Measurements from ENCODE around the gene SUMO2.
A peak's percentile ranks its signal among the peaks of the same experiment; 100 is the strongest.
"Not testable (repeated sequence)": the region's sequence is repeated elsewhere in the genome, so short reads cannot be mapped to it uniquely, and the experiment has no call there.

The SUMO2 gene

GRCh38 chr17:75163074-75163473, 19.7 kb downstream of the SUMO2 start:
- DNase-seq (ENCODE audit: extremely low read depth, insufficient read length) = no peak
- Histone ChIP-seq H3K27me3 (replicated peaks; ENCODE audit: control insufficient read depth, insufficient read depth, low read length) (no peaks in the 10 kb centered on the region), H3K4me3 (replicated peaks; ENCODE audit: low read depth, low read length) (no peak overlapping the region), H3K36me3 (ENCODE audit: control insufficient read depth, insufficient read depth, low read length) (no peaks in the 10 kb centered on the region; the same call in 1 of the 2 replicates)
- TF ChIP-seq CTCF (IDR thresholded peaks at IDR 0.05; ENCODE audit: insufficient read depth, low read length, poor library complexity, severe bottlenecking) = no peak

GRCh38 chr17:75160211-75160610, 22.5 kb downstream of the SUMO2 start:
- H3K36me3 ChIP-seq (ENCODE audit: control insufficient read depth, insufficient read depth, low read length) = no peaks in the 10 kb centered on the region; the same call in 1 of the 2 replicates
- no peak for DNase-seq (ENCODE audit: extremely low read depth, insufficient read length)
- H3K4me3 ChIP-seq (replicated peaks; ENCODE audit: low read depth, low read length) = no peak overlapping the region
- no peaks in the 10 kb centered on the region for H3K27me3 ChIP-seq (replicated peaks; ENCODE audit: control insufficient read depth, insufficient read depth, low read length)
- TF ChIP-seq CTCF (IDR thresholded peaks at IDR 0.05; ENCODE audit: insufficient read depth, low read length, poor library complexity, severe bottlenecking) = no peak

- no peak for TF ChIP-seq CTCF (IDR thresholded peaks at IDR 0.05; ENCODE audit: insufficient read depth, low read length, poor library complexity, severe bottlenecking)
- no peaks in the 10 kb centered on the region; the same call in 1 of the 2 replicates for H3K36me3 ChIP-seq (ENCODE audit: control insufficient read depth, insufficient read depth, low read length)
- no peak for DNase-seq (ENCODE audit: extremely low read depth, insufficient read length)
- no peak overlapping the region for H3K4me3 ChIP-seq (replicated peaks; ENCODE audit: low read depth, low read length)
- no peaks in the 10 kb centered on the region for H3K27me3 ChIP-seq (replicated peaks; ENCODE audit: control insufficient read depth, insufficient read depth, low read length)
These were observed 23.3 kb downstream of the SUMO2 start for GRCh38 chr17:75159196-75160031.

- H3K27me3 ChIP-seq (replicated peaks; ENCODE audit: control insufficient read depth, insufficient read depth, low read length); H3K36me3 ChIP-seq (ENCODE audit: control insufficient read depth, insufficient read depth, low read length); H3K4me3 ChIP-seq (replicated peaks; ENCODE audit: low read depth, low read length); DNase-seq (ENCODE audit: extremely low read depth, insufficient read length): not testable (repeated sequence)
These were observed 24.3 kb downstream of the SUMO2 start for GRCh38 chr17:75158480-75158879.

GRCh38 chr17:75155191-75155601, 27.6 kb downstream of the SUMO2 start:
- TF ChIP-seq CTCF (IDR thresholded peaks at IDR 0.05; ENCODE audit: insufficient read depth, low read length, poor library complexity, severe bottlenecking) = no peak
- no peaks in the 10 kb centered on the region for H3K27me3 ChIP-seq (replicated peaks; ENCODE audit: control insufficient read depth, insufficient read depth, low read length)
- DNase-seq (ENCODE audit: extremely low read depth, insufficient read length) = no peak
- no peaks in the 10 kb centered on the region; the same call in 1 of the 2 replicates for H3K36me3 ChIP-seq (ENCODE audit: control insufficient read depth, insufficient read depth, low read length)
- H3K4me3 ChIP-seq (replicated peaks; ENCODE audit: low read depth, low read length) = no peak overlapping the region

GRCh38 chr17:75154195-75155106, 28.3 kb downstream of the SUMO2 start, which contains the start of gene JPT1:
JPT1 (minus strand) TSS chr17:75154512; CDS start chr17:75154397, 115 bp downstream.
- DNase-seq (ENCODE audit: extremely low read depth, insufficient read length) = peak; percentile 96
- no peaks in the 10 kb centered on the region; the same call in 1 of the 2 replicates for H3K36me3 ChIP-seq (ENCODE audit: control insufficient read depth, insufficient read depth, low read length)
- TF ChIP-seq CTCF (IDR thresholded peaks at IDR 0.05; ENCODE audit: insufficient read depth, low read length, poor library complexity, severe bottlenecking) = no peak
- no peaks in the 10 kb centered on the region for H3K27me3 ChIP-seq (replicated peaks; ENCODE audit: control insufficient read depth, insufficient read depth, low read length)
- H3K4me3 ChIP-seq (replicated peaks; ENCODE audit: low read depth, low read length) = peak within 1 kb of the TSS; percentile 93
